ENCODE measurements around the gene MEGF6.

Gene MEGF6

GRCh38 chr1:3472906-3473305 is 138.4 kb downstream of the MEGF6 start:
- no peak for TF ChIP-seq CTCF (IDR thresholded peaks at IDR 0.05; ENCODE audit: low read depth, low read length)
- no peak for DNase-seq (ENCODE audit: extremely low read depth, low read depth)

- no peak for TF ChIP-seq CTCF (IDR thresholded peaks at IDR 0.05; ENCODE audit: low read depth, low read length)
- no peak for DNase-seq (ENCODE audit: extremely low read depth, low read depth)
Measured at GRCh38 chr1:3472088-3472850, 139.0 kb downstream of the MEGF6 start.

- TF ChIP-seq CTCF (IDR thresholded peaks at IDR 0.05; ENCODE audit: low read depth, low read length), result peak; percentile 48
- no peak for DNase-seq (ENCODE audit: extremely low read depth, low read depth)
Measured at GRCh38 chr1:3471356-3472087, 139.8 kb downstream of the MEGF6 start.

- DNase-seq (ENCODE audit: extremely low read depth, low read depth), result no peak
- TF ChIP-seq CTCF (IDR thresholded peaks at IDR 0.05; ENCODE audit: low read depth, low read length), result no peak
Measured at GRCh38 chr1:3470650-3471355, 140.5 kb downstream of the MEGF6 start.

GRCh38 chr1:3469849-3470649 is 141.3 kb downstream of the MEGF6 start:
- no peak for TF ChIP-seq CTCF (IDR thresholded peaks at IDR 0.05; ENCODE audit: low read depth, low read length)
- no peak for DNase-seq (ENCODE audit: extremely low read depth, low read depth)

GRCh38 chr1:3469104-3469848 is 142.0 kb downstream of the MEGF6 start:
- no peak for TF ChIP-seq CTCF (IDR thresholded peaks at IDR 0.05; ENCODE audit: low read depth, low read length)
- no peak for DNase-seq (ENCODE audit: extremely low read depth, low read depth)
